HG03520 (cell line): ENCODE measurements around the gene NDN.
"Not testable (repeated sequence)": the region's sequence is repeated elsewhere in the genome, so short reads cannot be mapped to it uniquely, and the experiment has no call there.

Experiments used
- ATAC-seq: cut with Tn5 transposase; IDR thresholded peaks from one replicate; pipeline ENCODE4 v1.9.1; 2021; ENCODE audit warnings: mild to moderate bottlenecking, moderate library complexity; ENCODE audit not compliant: unreplicated experiment

Gene NDN, protein sequence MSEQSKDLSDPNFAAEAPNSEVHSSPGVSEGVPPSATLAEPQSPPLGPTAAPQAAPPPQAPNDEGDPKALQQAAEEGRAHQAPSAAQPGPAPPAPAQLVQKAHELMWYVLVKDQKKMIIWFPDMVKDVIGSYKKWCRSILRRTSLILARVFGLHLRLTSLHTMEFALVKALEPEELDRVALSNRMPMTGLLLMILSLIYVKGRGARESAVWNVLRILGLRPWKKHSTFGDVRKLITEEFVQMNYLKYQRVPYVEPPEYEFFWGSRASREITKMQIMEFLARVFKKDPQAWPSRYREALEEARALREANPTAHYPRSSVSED

DNA sequence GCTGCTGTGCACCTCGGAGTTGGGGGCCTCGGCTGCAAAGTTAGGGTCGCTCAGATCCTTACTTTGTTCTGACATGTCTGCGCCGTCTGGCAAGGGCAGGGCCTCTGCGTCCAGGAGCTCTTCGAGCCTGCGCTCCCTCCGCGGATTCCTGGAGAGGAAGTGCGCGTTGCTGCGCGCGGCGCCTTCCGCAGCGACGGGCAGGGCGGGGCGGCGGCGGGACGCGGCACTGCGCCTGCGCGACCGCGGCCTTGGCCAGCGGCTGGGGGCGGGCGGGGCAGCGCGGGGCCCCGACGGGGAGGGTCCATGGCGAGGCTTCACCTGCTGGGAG, at the start of gene NDN:
Gene NDN, minus strand, starts transcription at position 163 of the 328 bp plus-strand sequence. Its CDS starts 88 bp downstream, at position 75.
- no peak for ATAC-seq

DNA sequence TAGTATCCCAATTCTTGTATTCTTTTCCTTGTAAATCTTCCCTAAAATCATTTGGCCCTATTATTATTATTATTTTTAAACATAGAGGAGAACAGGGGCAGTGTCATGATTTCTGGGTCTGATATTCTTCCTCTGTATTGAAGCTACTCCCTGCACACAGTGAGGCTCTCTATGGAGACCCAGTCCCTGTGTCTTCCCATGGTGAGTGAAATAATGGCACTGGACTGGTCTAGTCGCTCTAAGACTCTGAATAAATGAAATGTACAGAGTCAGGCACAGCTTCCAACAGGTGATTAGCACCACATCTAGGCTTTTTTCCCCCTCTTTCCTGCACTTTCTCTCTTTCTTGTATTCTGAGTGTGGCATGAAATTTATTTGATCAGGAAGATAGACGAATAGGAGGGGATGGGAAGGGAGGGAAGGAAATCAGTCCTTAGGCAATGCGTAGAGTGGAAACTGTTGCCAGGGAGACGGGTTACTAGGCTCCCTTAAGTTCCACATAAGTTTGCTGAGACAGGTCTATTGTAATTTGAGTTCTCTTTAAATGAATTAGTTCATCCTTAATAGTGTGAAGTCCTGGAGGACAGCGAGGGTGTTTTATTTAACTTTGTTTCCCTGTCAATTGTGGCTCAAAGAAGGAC, 49.0 kb upstream of the NDN start:
- no peak for ATAC-seq

GRCh38 chr15:23734862-23735261, 47.8 kb upstream of the NDN start:
- no peak for ATAC-seq

DNA sequence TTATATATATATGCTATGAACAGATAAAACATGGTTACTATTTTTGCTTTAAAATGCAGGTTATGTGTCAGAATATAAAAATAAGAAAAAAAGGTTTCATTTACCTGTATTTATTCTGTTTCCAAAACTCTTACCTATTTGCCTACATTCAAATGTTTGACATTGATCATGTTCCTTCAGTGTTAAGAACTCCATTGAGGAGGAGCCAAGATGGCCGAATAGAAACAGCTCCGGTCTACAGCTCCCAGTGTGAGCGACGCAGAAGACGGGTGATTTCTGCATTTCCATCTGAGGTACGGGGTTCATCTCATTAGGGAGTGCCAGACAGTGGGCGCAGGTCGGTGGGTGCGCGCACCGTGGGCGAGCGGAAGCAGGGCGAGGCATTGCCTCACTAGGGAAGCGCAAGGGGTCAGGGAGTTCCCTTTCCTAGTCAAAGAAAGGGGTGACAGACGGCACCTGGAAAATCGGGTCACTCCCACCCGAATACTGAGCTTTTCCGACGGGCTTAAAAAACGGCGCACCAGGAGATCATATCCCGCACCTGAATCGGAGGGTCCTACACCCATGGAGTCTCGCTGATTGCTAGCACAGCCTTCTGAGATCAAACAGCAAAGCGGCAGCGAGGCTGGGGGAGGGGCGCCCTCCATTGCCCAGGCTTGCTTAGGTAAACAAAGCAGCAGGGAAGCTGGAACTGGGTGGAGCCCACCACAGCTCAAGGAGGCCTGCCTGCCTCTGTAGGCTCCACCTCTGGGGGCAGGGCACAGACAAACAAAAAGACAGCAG, 27.0 kb upstream of the NDN start:
- ATAC-seq = not testable (repeated sequence)

DNA sequence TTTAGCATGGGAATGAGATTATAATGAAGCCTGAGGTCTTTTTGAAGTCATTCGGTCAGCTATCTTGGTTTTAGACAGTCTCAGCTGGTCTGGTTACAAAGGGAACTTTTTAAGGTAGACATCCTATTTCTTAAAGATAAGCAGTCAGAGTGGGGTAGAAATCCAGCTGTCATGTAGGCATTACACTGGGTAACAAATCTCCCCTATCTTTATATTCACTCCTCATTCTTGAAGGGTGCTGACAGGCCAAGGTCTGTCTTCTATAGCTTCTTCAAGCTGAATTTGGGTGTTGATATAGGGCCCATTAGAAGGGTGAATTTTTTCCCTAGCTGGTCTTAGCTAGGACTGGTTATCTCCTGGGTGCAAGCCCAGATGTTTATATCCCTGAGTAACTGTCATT, 21.2 kb upstream of the NDN start:
- ATAC-seq = no peak

GRCh38 chr15:23695282-23695681, 8.2 kb upstream of the NDN start:
- no peak for ATAC-seq

- no peak for ATAC-seq
Measured at GRCh38 chr15:23694592-23694991, 7.5 kb upstream of the NDN start.

GRCh38 chr15:23690450-23690852, 3.3 kb upstream of the NDN start:
- no peak for ATAC-seq

DNA sequence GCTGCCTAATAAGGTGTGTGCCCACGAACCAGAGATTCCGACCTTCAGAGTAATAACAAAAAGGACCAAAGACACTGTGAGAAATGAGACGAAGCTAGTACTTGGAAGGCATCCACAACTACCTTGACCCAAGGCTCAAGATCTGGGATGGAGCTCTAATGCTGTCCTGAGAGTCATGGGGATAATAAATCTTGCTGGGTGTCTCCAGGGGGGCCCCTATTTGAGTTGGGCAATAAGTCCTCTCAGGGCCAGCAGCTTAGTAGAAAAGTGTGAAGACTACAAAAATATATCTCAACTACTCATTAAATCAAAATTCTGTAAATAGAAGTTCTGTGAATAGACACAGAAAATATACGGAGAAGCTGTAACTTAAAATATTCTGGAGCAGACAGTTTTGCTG, 2.9 kb upstream of the NDN start:
- no peak for ATAC-seq

GRCh38 chr15:23686466-23687142, 501 bp downstream of the NDN start:
- ATAC-seq = no peak

GRCh38 chr15:23671481-23671880, 15.6 kb downstream of the NDN start:
- no peak for ATAC-seq

- no peak for ATAC-seq
Measured at GRCh38 chr15:23670970-23671369, 16.1 kb downstream of the NDN start.

- no peak for ATAC-seq
Measured at GRCh38 chr15:23663232-23663631, 23.9 kb downstream of the NDN start.

DNA sequence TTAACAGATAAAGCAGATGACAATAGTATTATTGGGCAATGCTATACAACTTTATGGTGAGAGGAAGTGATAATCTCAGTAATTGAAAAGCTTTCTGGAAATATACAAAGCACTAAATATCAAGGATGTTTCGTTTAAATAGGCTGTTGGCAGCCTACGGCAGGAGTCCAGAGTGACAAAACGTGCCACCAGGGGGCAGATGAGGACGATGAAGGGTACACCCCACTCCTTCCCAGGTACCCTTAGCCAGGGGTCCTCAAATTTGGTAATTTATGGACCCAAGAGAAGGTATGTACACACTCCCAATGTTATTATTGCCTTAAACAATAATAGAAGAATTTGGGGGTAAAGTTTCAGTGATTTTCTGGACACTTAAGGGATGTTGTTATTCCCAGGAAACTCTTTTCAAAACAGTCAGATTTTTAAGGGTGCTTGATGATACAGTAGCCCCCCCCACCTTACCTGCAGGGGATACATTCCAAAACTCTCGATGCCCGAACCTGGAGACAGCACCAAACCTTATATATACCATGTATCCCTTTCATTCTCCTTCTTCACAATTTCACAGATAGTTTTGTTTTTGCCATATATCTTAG, 38.1 kb downstream of the NDN start:
- ATAC-seq = no peak

GRCh38 chr15:23647421-23648370, 39.4 kb downstream of the NDN start, which contains the start of gene MAGEL2:
Gene MAGEL2, minus strand, starts transcription at chr15:23647867. Its CDS starts 125 bp downstream, at chr15:23647742.
- ATAC-seq = no peak

- ATAC-seq = no peak
Measured at GRCh38 chr15:23647001-23647295, 40.2 kb downstream of the NDN start.

- ATAC-seq = no peak
Measured at GRCh38 chr15:23646165-23647000, 40.7 kb downstream of the NDN start.

- no peak for ATAC-seq
Measured at GRCh38 chr15:23645371-23646164, 41.5 kb downstream of the NDN start.
